Measurements from ENCODE around the gene ZNF175.
"Not testable (repeated sequence)": the region's sequence is repeated elsewhere in the genome, so short reads cannot be mapped to it uniquely, and the experiment has no call there.

The ZNF175 gene

GRCh38 chr19:51626675-51627074, 55.6 kb downstream of the ZNF175 start:
- no peak for DNase-seq (ENCODE audit: extremely low read depth in 1 of 2, low read depth in 1 of 2)

- DNase-seq (ENCODE audit: extremely low read depth in 1 of 2, low read depth in 1 of 2), result no peak
These were observed 56.5 kb downstream of the ZNF175 start for GRCh38 chr19:51627491-51628138.

- no peak for DNase-seq (ENCODE audit: extremely low read depth in 1 of 2, low read depth in 1 of 2)
These were observed 57.3 kb downstream of the ZNF175 start for GRCh38 chr19:51628153-51628939.

DNA sequence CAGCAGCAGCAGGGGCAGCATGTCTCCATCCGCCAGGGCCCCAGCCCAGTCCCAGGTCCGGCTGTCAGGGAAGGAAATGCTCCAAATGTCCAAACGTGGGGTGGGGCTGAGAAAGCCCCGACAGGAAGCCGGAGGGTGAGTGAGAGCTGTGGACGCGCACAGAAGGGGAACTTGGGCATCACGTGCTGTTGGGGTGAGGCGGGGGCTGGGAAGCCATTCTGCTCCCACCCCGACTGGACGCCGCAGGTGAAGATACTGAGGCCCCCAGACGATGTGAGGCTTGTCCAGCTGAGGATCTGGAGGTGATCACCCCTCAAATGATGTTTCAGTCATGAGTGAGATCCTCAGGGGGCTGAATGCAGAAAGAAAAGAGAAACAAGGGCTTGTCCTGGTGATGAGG, 59.2 kb downstream of the ZNF175 start, which contains the start of gene SIGLEC5:
SIGLEC5 (minus strand) TSS at position 87 of the 400 bp plus-strand sequence; CDS start at position 21, 66 bp downstream.
- not testable (repeated sequence) for DNase-seq (ENCODE audit: extremely low read depth in 1 of 2, low read depth in 1 of 2)

DNA sequence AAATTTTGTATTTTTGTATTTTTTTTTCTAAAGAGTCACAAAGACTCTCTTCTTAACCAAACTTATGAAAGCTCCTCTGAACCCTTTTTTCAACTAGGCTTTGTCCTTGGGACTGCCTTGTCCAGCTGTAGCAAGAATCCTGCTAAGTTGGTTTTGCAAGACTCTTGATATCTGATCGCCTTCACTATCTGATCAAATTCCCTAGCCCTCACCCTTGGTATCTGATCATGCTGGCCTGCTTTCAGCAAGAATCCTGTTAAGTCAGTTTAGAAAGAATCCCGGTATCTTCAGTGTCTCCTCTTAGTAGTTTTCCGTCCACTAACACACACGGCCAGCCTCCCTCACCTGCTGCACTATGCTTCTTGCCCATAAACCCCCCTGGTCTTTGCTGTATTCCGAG, 61.0 kb downstream of the ZNF175 start:
- no peak for DNase-seq (ENCODE audit: extremely low read depth in 1 of 2, low read depth in 1 of 2)

- no peak for DNase-seq (ENCODE audit: extremely low read depth in 1 of 2, low read depth in 1 of 2)
These were observed 66.4 kb downstream of the ZNF175 start for GRCh38 chr19:51637362-51637978.

DNA sequence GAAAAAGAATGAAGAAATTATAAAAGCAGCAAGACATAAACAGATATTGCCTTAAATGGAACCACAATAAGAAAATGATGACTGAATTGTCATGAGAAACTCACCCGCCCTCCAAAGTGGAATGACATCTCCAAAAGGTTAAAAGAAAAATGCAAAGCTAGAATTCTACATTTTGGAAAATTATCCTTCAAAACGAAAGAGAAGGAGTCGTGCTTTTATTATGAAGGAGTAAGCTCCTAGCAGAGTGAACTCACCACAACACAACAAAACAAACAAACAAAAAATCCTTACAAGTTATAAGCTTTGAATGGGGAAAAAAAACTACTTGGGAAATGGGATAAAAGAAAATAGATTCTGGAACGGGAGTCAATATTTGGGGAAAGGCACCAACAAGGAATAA, 68.8 kb downstream of the ZNF175 start:
- DNase-seq (ENCODE audit: extremely low read depth in 1 of 2, low read depth in 1 of 2), result no peak

GRCh38 chr19:51640386-51640785, 69.3 kb downstream of the ZNF175 start:
- DNase-seq (ENCODE audit: extremely low read depth in 1 of 2, low read depth in 1 of 2), result no peak

DNA sequence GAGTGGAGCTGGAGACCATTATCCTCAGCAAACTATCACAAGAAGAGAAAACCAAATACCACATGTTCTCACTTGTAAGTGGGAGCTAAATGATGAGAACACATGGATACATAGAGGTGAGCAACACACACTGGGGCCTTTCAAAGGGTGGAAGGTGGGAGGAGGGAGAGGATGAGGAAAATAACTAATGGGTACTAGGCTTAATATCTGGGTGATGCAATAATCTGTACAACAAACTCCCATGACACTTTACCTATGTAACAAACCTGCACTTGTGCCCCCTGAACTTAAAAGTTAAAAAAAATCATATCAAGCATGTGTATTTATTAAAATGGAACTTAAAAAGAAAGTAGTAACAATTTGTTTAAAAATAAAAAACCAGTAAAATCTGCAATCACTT, 70.6 kb downstream of the ZNF175 start:
- no peak for DNase-seq (ENCODE audit: extremely low read depth in 1 of 2, low read depth in 1 of 2)

Data from activated CD8-positive, alpha-beta memory T cell treated with anti-CD3 and anti-CD28 coated beads for 1 hour (primary cell).